Measurements from ENCODE around the gene TUFM.

DNA sequence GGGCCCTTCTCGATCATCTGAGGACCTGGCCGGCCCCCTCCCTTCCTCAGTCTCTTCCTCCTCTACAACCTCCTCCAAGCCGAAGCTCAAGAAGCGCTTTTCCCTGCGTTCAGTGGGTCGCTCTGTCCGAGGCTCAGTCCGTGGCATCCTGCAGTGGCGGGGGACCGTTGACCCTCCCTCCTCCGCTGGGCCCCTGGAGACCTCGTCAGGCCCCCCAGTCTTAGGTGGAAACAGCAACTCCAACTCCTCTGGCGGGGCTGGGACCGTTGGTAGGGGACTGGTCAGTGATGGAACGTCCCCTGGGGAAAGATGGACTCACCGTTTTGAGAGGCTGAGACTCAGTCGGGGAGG is 20.3 kb upstream of the TUFM start:
- TF ChIP-seq, protein P1, sequence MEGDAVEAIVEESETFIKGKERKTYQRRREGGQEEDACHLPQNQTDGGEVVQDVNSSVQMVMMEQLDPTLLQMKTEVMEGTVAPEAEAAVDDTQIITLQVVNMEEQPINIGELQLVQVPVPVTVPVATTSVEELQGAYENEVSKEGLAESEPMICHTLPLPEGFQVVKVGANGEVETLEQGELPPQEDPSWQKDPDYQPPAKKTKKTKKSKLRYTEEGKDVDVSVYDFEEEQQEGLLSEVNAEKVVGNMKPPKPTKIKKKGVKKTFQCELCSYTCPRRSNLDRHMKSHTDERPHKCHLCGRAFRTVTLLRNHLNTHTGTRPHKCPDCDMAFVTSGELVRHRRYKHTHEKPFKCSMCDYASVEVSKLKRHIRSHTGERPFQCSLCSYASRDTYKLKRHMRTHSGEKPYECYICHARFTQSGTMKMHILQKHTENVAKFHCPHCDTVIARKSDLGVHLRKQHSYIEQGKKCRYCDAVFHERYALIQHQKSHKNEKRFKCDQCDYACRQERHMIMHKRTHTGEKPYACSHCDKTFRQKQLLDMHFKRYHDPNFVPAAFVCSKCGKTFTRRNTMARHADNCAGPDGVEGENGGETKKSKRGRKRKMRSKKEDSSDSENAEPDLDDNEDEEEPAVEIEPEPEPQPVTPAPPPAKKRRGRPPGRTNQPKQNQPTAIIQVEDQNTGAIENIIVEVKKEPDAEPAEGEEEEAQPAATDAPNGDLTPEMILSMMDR (IDR thresholded peaks at IDR 0.05 in 8 of 11, conservative IDR thresholded peaks at IDR 0.05 in 3 of 11): no peak
- TF ChIP-seq POLR2A (IDR thresholded peaks at IDR 0.05) (no peak), POLR2AphosphoS5 (IDR thresholded peaks at IDR 0.05) (no peak)
